Fibroblast of lung (primary cell): Measurements from ENCODE around the gene RNASEH2A. TPM values are rescaled to one million over a fixed set of nuclear protein-coding genes. Genes with fewer than 3 reads are reported as not detected.
A peak's percentile ranks its signal among the peaks of the same experiment; 100 is the strongest.
"Not testable (repeated sequence)": the region's sequence is repeated elsewhere in the genome, so short reads cannot be mapped to it uniquely, and the experiment has no call there.

ENCODE experiments used
- DNase-seq, 2 donors: peaks; one replicate each; pipeline versions ENCODE4 v3.0.0 to v3.0.0-alpha.2; 2010; ENCODE audit warnings: low read depth in 2 of 2
- H2AFZ ChIP-seq: 2 replicates; pipeline ENCODE4 v1.5.1; 2012; ENCODE audit warnings: low read length, control low read depth, inconsistent platforms
- H3K27ac ChIP-seq: 2 replicates; pipeline ENCODE4 v1.5.1; 2011; ENCODE audit warnings: low read length, control low read depth; ENCODE audit not compliant: insufficient read depth
- H3K27me3 ChIP-seq: 2 replicates; pipeline ENCODE4 v1.5.1; 2011; ENCODE audit warnings: mild to moderate bottlenecking, low read length; ENCODE audit not compliant: control insufficient read depth, insufficient read depth
- H3K36me3 ChIP-seq: 2 replicates; pipeline ENCODE4 v1.5.1; 2011; ENCODE audit warnings: low read length; ENCODE audit not compliant: control insufficient read depth, insufficient read depth
- H3K4me1 ChIP-seq: 2 replicates; pipeline ENCODE4 v1.5.1; 2011; ENCODE audit warnings: low read length; ENCODE audit not compliant: control insufficient read depth, insufficient read depth; ENCODE audit errors: extremely low read depth
- H3K4me2 ChIP-seq: 2 replicates; pipeline ENCODE4 v1.5.1; 2011; ENCODE audit warnings: low read length, control low read depth; ENCODE audit not compliant: insufficient read depth; ENCODE audit errors: extremely low read depth
- H3K4me3 ChIP-seq, 4 experiments: fragments of 200-600 bp in 1 of 4; sonication (generic) in 1 of 4; replicated peaks in 1 of 4; 2 replicates each; pipeline ENCODE4 v1.5.1; 2011 to 2016; ENCODE audit warnings: low read length in 4 of 4, low read depth in 3 of 4, mild to moderate bottlenecking in 3 of 4, control low read depth in 2 of 4, inconsistent platforms in 1 of 4, mixed read lengths in 1 of 4; ENCODE audit not compliant: insufficient read depth in 1 of 4; ENCODE audit errors: control extremely low read depth in 1 of 4
- H3K79me2 ChIP-seq: 2 replicates; pipeline ENCODE4 v1.5.1; 2012; ENCODE audit warnings: mild to moderate bottlenecking, low read length, inconsistent platforms; ENCODE audit not compliant: control insufficient read depth, insufficient read depth
- H3K9ac ChIP-seq: 2 replicates; pipeline ENCODE4 v1.5.1; 2011; ENCODE audit warnings: mild to moderate bottlenecking, low read length, control low read depth; ENCODE audit not compliant: insufficient read depth
- H3K9me3 ChIP-seq: 2 replicates; pipeline ENCODE4 v1.5.1; 2012; ENCODE audit warnings: low read depth, low read length; ENCODE audit not compliant: control insufficient read depth, insufficient read depth
- H4K20me1 ChIP-seq: 2 replicates; pipeline ENCODE4 v1.5.1; 2011; ENCODE audit warnings: low read length; ENCODE audit not compliant: control insufficient read depth, insufficient read depth; ENCODE audit errors: extremely low read depth
- CTCF ChIP-seq, 2 donors: IDR thresholded peaks in 1 of 2; conservative IDR thresholded peaks in 1 of 2; 1 replicate in 1 of 2; 2 replicates in 1 of 2; pipeline ENCODE4 v1.5.1; 2011 to 2012; ENCODE audit warnings: low read length in 2 of 2, control low read depth in 1 of 2, inconsistent platforms in 1 of 2, low read depth in 1 of 2, mild to moderate bottlenecking in 1 of 2
- EZH2 ChIP-seq: IDR thresholded peaks from 2 replicates; pipeline ENCODE4 v1.5.1; 2012; ENCODE audit warnings: low read length, control low read depth, mild to moderate bottlenecking; ENCODE audit errors: missing control alignments
- polyA plus RNA-seq, 2 donors: library from polyadenylated mRNA; depleted of rRNA in 1 of 2; stranded (reverse) in 1 of 2; unstranded in 1 of 2; fragments of >200 nt; gene quantifications; 2 replicates each; pipeline ENCODE4 v1.2.1, GENCODE V29; 2011 to 2012; ENCODE audit warnings: missing spikeins in 1 of 2
- total RNA-seq: library from RNA; depleted of rRNA; stranded (reverse); fragments of >200 nt; gene quantifications from 2 replicates; pipeline ENCODE4 v1.2.1, GENCODE V29; 2014

The RNASEH2A gene
- total and polyA plus RNA-seq, 2 donors (not counting 1 experiment from before 2014, with no cell fraction given), result 8.9 to 14.3 TPM

GRCh38 chr19:12796146-12797071, 10.0 kb upstream of the RNASEH2A start:
- Histone ChIP-seq H3K4me2 (peak overlapping the region; percentile 51), H3K9me3 (no peaks in the 10 kb centered on the region), H3K36me3 (peaks cover 2% of the 10 kb centered on the region), H3K79me2 (peaks cover 20% of the 10 kb centered on the region), H3K27me3 (no peaks in the 10 kb centered on the region), H2AFZ (no peak overlapping the region), H4K20me1 (no peaks in the 10 kb centered on the region), H3K27ac (peak overlapping the region; percentile 38), H3K4me1 (peaks cover 11% of the 10 kb centered on the region), H3K4me3 (no peak overlapping the region), H3K9ac (no peak overlapping the region)
- DNase-seq, result peak; percentile 73 to 82
- no peak for TF ChIP-seq EZH2
- peak; percentile 96 to 98 for TF ChIP-seq CTCF (conservative IDR thresholded peaks at IDR 0.05 in 1 of 2, IDR thresholded peaks at IDR 0.05 in 1 of 2; ENCODE audit: low read depth in 1 of 2, low read length in 2 of 2)

GRCh38 chr19:12797141-12797587, 9.2 kb upstream of the RNASEH2A start:
- Histone ChIP-seq H3K4me1 (peaks cover 13% of the 10 kb centered on the region), H3K79me2 (peaks cover 14% of the 10 kb centered on the region), H4K20me1 (no peaks in the 10 kb centered on the region), H3K27me3 (no peaks in the 10 kb centered on the region), H3K4me3 (no peak overlapping the region), H3K36me3 (peaks cover 2% of the 10 kb centered on the region), H2AFZ (no peak overlapping the region), H3K4me2 (no peak overlapping the region), H3K9me3 (no peaks in the 10 kb centered on the region), H3K9ac (no peak overlapping the region), H3K27ac (no peak overlapping the region)
- TF ChIP-seq CTCF (conservative IDR thresholded peaks at IDR 0.05 in 1 of 2, IDR thresholded peaks at IDR 0.05 in 1 of 2; ENCODE audit: low read depth in 1 of 2, low read length in 2 of 2), result no peak
- no peak for TF ChIP-seq EZH2
- DNase-seq, result no peak

- not testable (repeated sequence) for H3K27ac ChIP-seq, H4K20me1 ChIP-seq, H3K9ac ChIP-seq, H3K36me3 ChIP-seq, H3K27me3 ChIP-seq, H3K4me2 ChIP-seq, H3K79me2 ChIP-seq, H3K4me3 ChIP-seq, H2AFZ ChIP-seq, DNase-seq, H3K9me3 ChIP-seq
- peaks cover 15% of the 10 kb centered on the region for H3K4me1 ChIP-seq
Observed at GRCh38 chr19:12797607-12798006, 8.8 kb upstream of the RNASEH2A start.
